ENCODE results near the gene EPM2A. TPM values are rescaled to one million over a fixed set of nuclear protein-coding genes. Genes with fewer than 3 reads are reported as not detected.

EPM2A gene
- total and polyA plus RNA-seq, 8 donors = 2.6 to 4.8 (median 4.3) TPM

- intact Hi-C loops (cut with DNase I) = no loop called here
These were observed 126.5 kb downstream of the EPM2A start for GRCh38 chr6:145608850-145609249.

DNA sequence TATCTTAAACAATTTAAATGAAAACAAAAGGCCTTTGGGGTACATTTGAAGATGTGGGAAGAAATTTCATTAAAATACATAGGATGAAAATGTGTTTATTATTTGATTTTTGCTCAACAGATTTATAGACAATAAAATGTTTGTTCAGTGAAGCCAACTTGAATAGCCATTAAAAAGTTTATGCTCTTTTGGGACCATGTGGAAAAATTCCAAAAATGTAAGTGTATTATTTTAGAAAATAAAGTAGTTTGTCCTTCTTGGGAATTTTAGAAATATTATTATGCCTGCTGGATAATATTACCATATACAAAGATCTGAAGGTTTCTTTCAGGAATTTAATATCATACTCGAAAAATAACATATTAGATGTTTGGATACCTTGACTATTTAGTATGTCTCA lies 131.3 kb downstream of the EPM2A start:
- FAIRE-seq (no peak), ATAC-seq (no peak), DNase-seq (no peak)
- intact Hi-C loops (cut with DNase I) = no loop called here
- Histone ChIP-seq H3K4me1 (no peaks in the 10 kb centered on the region), H3K27ac (no peak overlapping the region), H3K4me3 (no peak overlapping the region), H3K27me3 (no peaks in the 10 kb centered on the region), H3K9me3 (no peaks in the 10 kb centered on the region), H3K36me3 (no peaks in the 10 kb centered on the region)
- TF ChIP-seq CTCF (IDR thresholded peaks at IDR 0.05) = no peak
- WGBS, 2 donors = 50 to 64% methylated on average over 1 of the region's 1 CpG

More at GRCh38 chr6:145608850-145609249, 126.5 kb downstream of the EPM2A start:
- TF ChIP-seq CTCF (IDR thresholded peaks at IDR 0.05) = no peak
- ATAC-seq (no peak), DNase-seq (no peak), FAIRE-seq (no peak)
- Histone ChIP-seq H3K9me3 (no peaks in the 10 kb centered on the region), H3K36me3 (no peaks in the 10 kb centered on the region), H3K27ac (no peak overlapping the region), H3K27me3 (no peaks in the 10 kb centered on the region), H3K4me1 (no peaks in the 10 kb centered on the region), H3K4me3 (no peak overlapping the region)
- 84 to 91% methylated on average over 1 of the region's 1 CpG for WGBS, 2 donors

DNA sequence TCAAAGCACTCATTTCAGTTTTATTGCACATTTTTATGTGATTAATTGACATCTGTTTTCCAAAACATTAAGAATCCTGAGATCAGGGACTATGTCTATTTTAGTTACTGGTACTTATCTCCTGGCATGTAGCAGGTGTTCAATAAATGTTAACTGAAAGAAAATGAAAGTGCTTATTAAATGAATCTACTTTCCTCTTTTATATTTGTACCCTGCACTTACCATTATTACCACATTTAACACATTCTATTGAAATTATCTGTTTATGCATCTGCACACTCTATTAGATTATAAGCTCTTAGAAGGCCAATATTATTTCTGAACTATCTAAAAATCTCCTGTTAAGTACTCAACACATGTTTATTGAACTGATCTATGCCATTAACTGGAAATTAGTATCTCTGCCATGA lies 131.9 kb downstream of the EPM2A start:
- H3K4me3 ChIP-seq = no peak overlapping the region
- intact Hi-C loops (cut with DNase I) = no loop called here
- H3K4me1 ChIP-seq = no peaks in the 10 kb centered on the region
- TF ChIP-seq CTCF (IDR thresholded peaks at IDR 0.05) = no peak
- no peak for FAIRE-seq
- no peak for DNase-seq
- no peaks in the 10 kb centered on the region for H3K9me3 ChIP-seq
- H3K27ac ChIP-seq = no peak overlapping the region
- no peaks in the 10 kb centered on the region for H3K27me3 ChIP-seq
- no peak for ATAC-seq
- H3K36me3 ChIP-seq = no peaks in the 10 kb centered on the region

GRCh38 chr6:145602726-145603326 lies 132.5 kb downstream of the EPM2A start:
- intact Hi-C loops (cut with DNase I) = no loop called here
- H3K9me3 ChIP-seq = no peaks in the 10 kb centered on the region
- no peak for DNase-seq
- H3K27ac ChIP-seq = no peak overlapping the region
- no peaks in the 10 kb centered on the region for H3K4me1 ChIP-seq
- no peak for TF ChIP-seq CTCF (IDR thresholded peaks at IDR 0.05)
- H3K27me3 ChIP-seq = no peaks in the 10 kb centered on the region
- H3K4me3 ChIP-seq = no peak overlapping the region
- H3K36me3 ChIP-seq = no peaks in the 10 kb centered on the region
- no peak for FAIRE-seq
- no peak for ATAC-seq
- 81 to 87% methylated on average over 4 of the region's 4 CpGs for WGBS, 2 donors

DNA sequence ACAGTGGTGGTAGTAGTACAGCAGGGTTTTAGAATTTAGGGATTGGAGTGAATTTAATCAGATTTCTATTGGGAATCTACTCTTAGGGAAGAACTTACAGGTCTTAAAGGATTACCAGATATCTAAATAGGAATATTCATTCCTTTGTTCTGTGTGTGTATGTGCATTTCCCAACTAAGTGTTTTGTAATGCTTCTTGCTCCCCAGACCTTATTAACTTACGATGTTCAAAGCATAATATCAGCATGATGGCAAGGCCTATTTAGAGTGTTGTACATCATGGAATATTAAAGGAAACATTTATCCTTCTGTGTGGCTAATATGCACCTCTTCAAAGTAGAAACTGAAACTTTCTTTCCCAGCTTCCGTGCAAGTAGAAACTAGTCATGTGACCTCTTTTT lies 133.9 kb downstream of the EPM2A start:
- H3K4me1 ChIP-seq = no peaks in the 10 kb centered on the region
- H3K27me3 ChIP-seq = no peaks in the 10 kb centered on the region
- H3K36me3 ChIP-seq = no peaks in the 10 kb centered on the region
- WGBS, 2 donors = 80 to 90% methylated on average over 2 of the region's 2 CpGs
- H3K9me3 ChIP-seq = no peaks in the 10 kb centered on the region
- no peak for TF ChIP-seq CTCF (IDR thresholded peaks at IDR 0.05)
- intact Hi-C loops (cut with DNase I) = no loop called here
- H3K27ac ChIP-seq = no peak overlapping the region
- H3K4me3 ChIP-seq = no peak overlapping the region
- DNase-seq (no peak), FAIRE-seq (no peak), ATAC-seq (no peak)
